Mesenteric fat pad (tissue), 1 donor: ENCODE data around the gene F12. TPM values are rescaled to one million over a fixed set of nuclear protein-coding genes. Genes with fewer than 3 reads are reported as not detected.

ENCODE experiments used
- DNase-seq: peaks from one replicate; pipeline ENCODE4 v3.0.0-alpha.2; 2020; ENCODE audit warnings: low spot score
- long read RNA-seq: library from polyadenylated mRNA; unstranded; transcript quantifications from one replicate; pipeline ENCODE4 v2.0.0, GENCODE V29; 2020
- total RNA-seq: library from RNA; stranded (reverse); fragmentation: NEBNext Ultra II Directional; extraction: Animal tissue kit (Norgen Biotek cat#: 25700); gene quantifications from one replicate; pipeline ENCODE4 v1.2.1, GENCODE V29; 2021
- donor health status: DM: yes; HTN: yes; CAD: no.

The F12 gene
- total RNA-seq = not detected
- long read RNA-seq, partial matches to known transcripts = 2 of 3 reads
- long read RNA-seq, other reads (novel, unspliced or antisense) = 0 of 3 reads

DNA sequence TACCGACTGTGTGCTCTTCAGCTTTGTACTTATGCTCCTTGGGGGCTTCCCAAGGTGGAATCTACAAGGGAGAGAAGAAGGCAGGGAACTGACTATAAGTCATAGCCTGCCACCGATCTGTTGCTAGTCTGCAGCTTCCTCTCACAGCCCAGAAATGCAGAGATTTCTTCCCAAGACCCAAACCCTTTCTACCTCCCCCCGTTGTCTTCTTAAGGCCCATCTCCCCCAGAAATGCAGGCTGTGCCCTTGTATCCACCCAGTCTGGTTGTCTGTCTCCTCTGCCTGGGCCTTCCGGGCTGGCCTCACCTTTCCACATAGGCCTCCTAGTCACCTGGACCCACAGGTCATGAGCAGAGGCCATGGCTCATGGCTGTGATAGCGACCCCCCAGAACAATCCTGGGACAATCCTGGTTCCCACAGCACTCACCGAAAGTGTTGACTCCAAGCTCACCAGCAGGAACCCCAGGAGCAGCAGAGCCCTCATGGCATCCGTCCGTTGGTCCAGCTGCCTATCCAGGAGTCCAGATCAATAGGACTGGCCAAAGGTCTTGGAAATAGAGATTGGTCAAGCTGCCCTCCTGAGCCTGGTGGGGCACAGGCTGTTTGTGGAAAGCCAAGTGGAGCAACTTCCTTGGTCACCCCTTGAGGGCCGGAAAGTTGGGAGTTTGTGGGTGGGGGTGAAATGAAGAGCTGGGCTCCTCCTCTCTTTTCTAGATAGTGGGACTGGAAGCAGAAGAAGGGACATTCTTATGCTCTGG, at the start of gene F12:
Gene F12 (minus strand): TSS at position 522 of the 759 bp plus-strand sequence. CDS start 37 bp downstream, at position 485.
- no peak for DNase-seq

DNA sequence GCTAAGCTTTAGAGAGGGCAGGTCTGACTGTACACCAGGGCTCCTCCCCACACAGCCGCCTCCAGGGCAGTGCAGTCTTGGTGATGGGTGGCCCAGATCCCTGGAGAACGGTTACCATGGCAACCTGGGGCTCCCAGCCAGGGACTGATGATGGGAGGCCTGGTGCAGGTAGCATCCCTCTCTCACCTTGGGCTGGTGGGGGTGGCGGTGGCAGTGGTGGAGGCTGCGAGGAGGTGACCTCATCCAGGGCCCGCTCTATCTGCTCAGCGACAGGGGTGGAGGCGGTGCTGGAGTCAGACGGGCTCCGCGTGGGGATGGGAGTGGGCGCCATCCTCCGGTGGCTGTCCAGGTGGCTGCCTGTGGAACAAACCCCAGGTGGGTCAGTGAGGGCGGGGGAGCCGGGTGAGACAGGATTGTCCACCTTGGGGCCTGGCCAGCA, 49.6 kb upstream of the F12 start:
- DNase-seq = no peak

DNA sequence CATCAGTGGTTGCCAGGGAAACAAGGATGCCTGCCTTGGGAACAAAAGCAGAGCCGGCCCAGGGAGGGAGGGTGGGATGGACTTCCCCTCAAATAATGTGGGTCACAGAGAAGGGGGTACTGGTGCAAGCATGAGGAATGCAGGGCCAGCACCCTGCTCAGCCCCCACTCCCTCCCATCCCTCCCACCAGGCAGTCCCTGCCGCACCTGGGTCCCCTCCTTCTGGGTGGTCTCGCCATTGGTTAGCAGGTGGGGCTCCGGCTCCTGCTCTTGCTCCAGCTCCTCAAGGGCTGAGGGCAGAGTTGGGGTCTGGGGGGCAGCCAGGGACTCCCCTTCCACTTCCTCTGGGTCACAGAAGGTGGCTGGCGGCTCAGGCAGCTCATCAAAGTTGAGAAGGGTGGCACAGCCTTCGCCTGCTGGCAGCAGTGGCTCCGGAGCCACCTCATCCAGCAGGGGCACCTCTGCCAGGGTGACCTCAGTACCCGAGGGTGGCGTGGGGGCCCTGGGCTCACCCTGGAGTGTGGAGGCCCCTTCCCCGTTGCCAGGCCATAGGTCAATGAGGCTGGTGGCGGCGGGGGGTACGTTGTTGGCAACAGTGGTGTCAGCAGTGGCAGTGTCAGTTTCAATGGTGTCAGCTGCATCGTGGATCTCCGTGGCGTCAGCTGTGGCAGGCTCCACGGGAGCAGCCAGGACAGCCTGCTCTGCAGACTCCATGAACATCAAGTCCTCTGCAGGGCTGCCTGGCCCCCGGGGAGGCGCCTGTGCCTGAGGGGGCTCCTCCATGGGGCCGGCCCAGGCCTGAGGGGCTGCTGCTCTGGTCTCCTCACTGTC, 48.7 kb upstream of the F12 start:
- no peak for DNase-seq

DNA sequence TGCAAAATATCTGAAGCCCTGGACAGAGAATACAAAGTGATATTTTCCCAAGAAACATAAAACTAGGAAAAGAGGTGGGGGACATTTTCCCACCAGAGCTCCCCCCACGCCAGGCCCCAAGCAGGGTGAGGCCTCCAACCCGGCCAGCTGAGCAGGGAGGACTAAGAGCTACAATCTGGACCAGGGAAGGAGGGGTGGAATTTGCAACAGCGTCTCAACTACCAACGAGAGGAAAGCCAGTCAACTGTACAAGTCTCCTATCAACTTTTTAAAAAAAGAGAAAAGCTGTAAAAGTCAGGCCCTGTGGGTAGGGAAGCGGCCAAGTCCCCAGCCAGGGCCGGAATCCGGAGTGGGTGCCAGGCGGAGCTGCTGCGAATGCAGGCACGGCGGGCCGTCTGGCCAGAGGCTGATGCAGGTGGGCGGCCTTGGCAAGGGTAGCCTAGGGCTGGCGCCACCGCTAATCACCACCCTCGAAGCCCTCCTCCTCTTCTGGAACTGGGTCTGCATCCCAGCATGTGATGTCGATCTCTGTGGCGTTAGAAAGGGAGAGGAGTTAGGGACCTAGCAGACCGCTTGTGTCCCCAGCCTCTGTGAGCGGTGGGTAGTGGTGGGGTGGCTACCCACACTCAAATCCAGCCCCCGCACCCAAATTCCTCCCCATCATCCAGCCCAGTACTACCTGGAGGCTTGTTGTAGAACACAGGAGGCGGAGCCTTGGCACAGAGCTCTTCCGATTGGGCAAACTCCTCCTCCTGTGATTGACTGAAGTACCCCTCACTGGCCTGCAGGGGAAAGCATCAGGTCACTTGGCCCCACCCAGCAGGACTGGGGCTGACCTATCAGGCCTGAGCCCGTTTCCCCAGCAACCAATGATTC, 47.9 kb upstream of the F12 start:
- DNase-seq = no peak

DNA sequence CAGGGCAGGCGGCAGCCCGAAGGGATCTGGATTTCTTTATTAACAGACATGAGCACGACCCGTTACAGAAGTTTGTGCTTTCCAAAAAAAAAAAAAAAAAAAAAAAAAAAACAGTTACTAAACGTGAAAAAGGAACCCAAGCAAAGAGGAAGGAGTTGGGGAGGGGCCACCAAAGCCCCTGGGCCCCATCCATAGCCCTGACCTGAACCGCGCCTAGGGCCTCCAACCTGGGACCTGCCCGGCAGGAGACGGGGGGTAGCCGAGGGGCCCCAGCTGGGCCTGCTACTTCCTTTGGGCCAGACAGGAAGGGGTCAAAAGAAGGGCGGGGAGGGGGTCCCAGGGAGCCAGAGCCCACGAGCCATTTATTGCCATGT, 47.2 kb upstream of the F12 start:
- DNase-seq = no peak

DNA sequence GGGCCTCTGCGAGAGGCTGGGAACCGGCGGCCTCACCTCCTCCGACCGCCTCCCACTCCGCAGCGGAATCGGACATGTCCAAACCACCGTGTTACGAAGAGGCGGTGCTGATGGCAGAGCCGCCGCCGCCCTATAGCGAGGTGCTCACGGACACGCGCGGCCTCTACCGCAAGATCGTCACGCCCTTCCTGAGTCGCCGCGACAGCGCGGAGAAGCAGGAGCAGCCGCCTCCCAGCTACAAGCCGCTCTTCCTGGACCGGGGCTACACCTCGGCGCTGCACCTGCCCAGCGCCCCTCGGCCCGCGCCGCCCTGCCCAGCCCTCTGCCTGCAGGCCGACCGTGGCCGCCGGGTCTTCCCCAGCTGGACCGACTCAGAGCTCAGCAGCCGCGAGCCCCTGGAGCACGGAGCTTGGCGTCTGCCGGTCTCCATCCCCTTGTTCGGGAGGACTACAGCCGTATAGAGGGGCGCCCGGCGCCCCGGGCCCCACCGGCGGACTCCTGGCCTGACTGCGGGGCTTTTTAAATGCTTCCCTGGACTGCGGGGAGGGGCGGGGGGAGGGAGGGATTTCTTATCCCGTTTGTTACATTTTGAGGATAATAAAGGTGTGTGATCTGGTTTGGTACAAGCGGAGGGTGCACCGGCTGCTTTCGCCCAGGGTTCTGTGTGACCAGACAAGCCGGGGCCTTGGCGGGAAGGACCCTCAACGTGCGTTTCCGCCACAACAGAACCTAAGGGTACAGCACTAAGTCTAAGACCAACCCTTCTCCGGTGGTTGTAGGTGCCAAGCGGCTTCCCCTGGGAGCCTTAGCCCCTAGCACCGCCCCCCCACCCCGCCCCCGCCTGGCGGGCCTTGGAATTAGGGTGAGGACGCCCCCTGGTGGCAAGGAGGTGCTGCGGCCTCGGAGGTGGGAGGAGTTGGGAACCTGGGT, 46.6 kb upstream of the F12 start:
- peak; percentile 97 for DNase-seq

DNA sequence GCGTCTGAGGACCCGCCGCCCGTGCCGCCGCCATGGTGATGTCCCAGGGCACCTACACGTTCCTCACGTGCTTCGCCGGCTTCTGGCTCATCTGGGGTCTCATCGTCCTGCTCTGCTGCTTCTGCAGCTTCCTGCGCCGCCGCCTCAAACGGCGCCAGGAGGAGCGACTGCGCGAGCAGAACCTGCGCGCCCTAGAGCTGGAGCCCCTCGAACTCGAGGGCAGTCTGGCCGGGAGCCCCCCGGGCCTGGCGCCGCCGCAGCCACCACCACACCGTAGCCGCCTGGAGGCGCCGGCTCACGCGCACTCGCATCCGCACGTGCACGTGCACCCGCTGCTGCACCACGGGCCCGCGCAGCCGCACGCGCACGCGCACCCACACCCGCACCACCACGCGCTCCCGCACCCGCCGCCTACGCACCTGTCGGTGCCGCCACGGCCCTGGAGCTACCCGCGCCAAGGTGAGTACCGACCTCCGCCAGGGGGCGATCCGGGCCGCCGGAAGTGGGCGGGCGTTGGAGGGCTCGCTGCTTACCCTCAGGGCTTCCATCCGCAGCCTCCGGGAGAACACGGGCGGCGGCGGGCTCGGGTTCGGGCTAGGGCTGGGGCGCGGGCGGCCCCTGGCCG, 45.8 kb upstream of the F12 start:
- no peak for DNase-seq

DNA sequence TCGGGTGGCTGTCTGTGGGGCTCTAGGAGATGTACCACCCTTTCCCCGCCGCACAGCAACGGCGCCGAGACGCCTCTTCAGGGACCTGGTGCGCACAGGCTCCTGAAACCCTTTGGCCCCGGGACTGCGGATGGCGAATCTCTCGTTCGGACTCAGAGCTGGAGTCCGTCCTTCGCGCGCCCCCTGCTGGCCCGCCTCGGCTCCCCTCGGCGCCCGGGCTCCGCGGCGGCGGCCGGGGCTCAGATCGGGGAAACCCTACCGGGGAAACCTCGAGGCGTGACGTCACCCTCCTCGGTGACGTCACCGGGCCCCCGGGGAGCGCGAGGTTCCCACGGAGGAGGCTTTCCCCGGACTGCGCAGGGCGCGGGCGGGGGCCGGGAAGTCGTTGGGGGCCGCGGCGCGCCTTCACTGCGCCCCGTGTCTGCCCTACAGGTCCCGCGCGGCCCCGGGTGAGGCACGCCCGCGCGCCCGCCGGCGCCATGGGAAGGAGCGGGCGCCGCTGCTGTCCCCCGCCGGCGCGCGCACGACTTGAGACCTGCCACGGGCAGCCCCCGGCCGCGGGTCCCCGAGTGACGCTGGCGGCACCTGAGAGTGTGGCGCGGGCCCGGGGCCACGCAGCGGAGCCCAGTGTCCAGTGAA, 45.2 kb upstream of the F12 start:
- DNase-seq = peak; percentile 99

DNA sequence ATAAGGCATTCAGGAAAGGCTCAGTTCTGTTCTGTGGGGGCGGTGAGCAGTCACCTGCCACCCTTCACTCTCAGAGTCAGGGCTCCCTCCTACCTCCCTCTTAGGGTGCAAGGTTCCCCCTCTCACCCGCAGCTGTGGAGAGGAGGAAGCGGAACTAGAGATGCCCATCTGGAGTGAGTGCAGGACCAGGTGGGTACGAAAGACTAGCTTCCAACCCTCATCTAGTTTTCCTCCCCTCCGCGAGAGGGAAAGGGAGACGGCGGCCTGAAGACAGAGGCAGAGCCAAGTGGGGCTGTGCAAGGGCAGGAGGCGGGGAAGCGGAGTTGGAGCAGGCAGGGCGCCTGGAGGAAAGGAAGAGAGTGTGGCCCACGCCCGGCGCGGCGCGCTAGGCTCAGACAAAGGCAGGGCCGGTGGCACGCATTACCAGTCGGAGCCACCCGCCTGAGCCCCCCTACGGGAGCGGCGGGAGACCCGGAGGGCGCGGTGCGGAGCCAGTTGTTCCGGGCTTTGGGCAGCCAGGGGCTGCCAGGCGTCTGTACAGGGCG, 44.6 kb upstream of the F12 start:
- DNase-seq = no peak

DNA sequence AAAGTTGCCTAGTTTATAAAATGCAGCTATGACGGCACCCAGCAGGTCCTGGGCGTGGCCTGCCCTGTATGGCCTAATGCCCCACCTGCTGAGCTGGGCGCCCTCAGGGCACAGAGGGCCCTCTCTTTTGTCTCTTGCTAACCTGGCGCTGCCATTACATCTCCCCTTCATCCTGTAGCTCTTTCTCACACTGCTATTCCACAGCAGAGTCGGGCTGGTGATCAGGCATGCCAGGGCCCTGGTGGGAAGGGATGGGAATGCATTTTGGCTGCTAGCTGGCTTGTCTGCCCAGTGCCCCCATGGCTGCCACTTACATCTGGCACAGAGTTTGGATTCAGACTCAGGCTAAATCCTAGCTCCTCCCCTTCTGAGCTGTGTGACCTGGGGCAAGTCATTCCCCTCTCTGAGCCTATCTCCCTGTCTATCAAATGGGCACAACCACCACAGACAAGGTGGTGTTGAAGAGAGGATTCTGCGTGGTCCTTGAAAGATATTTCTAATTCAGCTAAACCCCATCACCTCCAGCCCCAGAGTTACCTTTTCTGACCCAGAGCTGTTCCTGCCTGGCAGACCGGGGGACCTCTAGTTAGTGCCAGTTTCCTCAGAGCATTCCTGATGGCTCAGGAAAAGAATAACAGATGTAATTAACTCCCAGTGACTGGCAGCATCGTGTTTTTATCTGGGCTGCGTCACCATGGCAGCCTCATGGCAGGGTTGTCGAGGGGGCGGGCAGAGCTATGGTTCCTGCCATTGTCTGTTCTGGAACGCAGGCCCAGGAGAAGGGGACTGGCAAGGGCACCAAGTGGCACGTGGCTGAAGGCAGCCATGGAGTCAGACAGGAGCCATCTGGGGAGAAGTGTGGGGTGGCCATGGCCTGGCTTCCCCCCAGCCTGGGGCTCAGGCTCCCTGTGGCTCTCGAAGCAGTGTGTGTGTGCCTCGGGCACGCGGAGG, 43.6 kb upstream of the F12 start:
- no peak for DNase-seq

DNA sequence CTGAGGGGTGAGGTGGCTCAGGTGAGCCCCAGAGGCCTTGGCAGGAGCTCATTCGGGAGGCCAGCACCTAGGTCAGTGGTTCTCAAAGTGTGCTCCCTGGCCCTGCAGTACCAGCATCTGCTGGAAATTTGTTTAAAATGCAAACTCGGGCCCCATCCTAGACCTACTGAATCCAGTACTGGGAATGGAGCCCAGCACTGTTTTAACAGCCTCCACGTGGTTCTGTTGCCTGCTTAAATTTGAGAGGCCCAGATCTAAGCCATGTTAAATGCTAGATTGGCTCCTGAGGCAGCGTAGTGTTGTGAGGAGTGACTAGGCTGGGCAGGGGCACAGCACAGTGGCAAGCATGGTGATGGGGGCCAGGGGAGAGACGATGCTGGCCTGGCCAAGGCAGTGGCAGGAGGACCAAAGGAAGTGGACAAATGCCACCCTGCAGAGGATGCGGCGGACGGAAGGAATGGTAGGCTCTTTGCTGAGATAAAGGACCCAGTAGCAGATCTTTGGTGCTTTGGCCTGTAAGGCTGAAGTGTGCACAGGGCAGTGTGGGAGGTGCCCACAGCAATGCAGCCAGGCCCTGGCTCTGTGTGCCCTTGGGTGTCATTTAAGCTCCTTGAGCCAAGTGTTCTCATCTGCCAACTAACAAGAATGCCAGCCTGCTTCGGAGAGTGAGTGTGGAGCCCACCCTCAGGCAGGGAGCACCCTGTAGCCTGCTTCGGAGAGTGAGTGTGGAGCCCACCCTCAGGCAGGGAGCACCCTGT, 41.5 kb upstream of the F12 start:
- no peak for DNase-seq

DNA sequence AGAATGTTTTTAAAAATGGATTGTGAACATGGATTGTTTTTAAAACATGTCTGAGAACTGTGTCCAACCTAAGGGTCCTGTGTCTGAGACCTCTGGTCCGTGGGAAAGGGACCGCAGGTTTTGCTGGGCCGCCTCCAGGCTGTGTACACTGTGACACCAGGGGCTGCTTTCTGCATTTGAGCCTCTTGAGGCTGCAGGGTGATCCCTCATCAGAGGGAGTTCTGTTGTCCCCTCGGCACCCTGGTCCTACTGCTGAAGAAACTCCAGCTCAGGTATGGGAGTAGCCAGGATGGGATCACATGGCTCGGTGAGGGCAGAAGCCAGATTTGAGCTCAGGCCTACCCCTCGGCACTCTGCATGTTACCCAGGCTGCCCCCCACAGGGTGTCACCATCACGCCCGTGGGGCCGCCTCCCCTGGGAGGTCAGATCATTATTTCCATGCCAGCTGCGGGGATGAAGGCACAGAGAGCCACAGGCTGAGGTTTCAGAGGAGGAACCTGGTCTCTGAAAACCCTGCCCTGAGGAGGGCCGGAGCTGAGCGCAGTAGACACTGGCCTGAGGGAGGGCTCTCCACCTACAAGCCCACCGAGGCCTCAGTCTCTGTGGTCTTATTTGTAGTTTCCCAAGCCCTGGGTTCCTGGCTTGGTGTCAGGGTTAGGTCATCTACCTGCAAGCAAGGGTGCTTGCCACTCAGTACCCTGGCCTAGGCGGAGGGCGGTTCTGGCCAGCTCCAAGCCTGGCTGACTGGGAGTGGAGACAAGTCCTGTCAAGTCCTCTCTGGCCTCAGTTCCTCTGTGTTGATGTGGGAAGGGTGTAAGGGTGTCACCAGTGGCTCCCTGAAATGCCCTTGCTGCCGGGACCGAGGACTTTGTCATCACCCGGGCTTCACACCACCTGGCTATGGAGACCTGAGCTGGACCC, 40.0 kb upstream of the F12 start:
- DNase-seq = no peak

DNA sequence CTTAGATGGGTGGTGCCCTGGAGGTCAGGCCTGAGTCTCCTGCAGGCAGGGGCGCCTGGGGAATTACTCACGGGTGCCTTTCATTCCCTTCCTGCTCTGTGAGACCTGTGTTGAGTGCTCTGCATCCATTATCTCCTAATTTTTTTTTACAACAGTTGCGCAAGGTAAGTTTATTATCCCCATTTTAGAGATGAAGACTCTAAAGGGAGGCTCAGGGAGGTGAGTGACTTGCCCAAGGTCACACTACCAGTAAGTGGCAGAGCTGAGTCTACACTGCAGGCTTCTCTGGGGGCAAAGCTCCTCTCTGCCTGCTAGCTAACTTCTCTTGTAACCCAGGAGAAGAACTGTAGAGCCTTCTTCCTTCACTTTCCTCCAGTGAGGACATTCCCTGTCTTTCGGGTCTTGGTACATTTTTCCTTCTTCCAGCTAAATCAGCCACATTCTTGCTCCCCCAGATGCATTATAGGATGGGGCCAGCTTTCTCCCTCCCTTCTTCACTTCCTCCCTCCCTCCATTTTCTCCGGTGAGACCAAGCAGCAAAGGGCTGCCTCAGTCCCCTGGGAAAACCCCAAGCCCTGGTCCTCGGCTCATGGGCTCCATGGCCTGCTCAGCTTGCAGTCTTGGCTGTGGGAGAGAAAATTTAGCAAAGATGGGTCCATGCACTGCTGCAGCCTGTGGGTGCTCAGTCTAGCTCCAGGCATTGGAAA, 39.0 kb upstream of the F12 start:
- no peak for DNase-seq

DNA sequence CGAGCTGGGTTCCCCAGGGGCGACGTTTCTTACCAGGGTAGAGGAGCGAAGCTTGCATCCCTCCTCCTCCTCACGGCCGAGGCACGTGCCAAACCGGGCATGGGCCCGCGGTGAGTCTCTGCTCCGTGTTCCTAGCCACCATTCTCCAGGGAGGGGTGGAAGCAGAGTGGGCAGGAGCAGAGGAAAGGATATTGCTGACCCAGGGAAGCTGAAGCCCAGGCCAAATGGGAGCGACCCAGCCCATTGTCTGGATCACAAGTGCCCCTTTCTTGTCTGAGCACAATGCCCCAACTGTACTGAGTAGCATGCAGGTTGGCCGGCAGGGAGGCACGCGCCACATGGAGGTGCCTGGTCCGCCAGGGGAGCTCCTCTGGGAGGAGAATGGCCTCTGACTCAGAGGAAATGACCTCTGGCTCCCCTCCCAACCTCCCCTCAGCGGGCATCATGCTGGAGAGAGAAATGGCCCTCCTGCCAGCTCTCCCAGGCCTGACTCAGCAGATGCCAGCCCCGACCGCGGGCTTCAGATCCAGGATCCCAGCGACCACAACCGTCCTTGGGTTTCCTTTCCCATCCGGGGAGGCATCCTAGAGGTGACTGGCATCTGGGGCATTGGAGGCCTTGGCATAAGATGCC, 38.4 kb upstream of the F12 start:
- DNase-seq = no peak

DNA sequence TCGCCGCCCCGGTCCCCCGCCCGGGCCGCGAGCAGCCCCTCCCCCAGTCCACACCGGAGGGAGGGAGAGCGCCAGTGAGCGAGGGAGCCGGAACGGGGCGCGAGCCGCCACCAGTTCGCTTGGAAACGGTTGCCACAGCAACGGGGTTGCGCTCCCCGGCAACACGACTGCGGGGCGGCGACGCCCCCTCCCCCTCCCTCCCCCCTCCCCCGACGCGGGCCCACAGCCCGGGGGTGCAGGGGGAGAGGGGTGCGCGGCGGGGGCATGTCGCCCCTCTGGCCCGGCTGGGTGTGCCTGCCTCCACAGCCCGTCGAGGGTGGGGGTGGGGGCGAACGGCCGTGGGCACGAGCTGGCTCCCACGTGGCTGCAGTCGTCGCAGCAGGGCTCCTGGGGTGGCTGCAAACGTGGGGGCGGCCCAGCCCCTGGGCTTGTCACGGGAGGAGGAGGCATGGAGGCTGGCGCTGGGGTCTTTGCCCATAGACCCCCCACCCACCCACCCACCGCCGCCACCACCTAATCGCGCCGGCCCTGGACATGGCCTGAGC, 37.8 kb upstream of the F12 start:
- DNase-seq = no peak
